ENCODE measurements around the gene FTO. TPM values are rescaled to one million over a fixed set of nuclear protein-coding genes. Genes with fewer than 3 reads are reported as not detected.
A peak's percentile ranks its signal among the peaks of the same experiment; 100 is the strongest.

The FTO gene
- total RNA-seq, 1 experiment from 2014 or later = 78.3 TPM

DNA sequence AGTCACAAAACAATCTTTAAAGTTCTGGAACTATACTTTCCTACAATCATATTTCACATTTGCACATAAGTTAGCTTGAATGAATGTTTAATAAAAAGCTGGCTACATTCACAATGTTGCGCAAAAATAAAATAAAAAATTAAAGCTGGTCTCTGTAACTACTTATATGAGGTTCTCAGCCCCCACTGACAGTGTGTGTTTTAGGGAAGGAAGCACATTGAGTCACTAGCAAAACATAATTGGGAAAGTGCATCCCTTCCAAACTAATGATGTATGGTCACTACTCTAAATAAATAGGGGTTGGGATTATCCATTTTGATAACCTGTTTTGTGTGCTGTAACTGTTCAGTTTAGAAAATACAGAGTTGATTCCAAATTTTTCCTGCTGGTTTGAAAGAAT, 330.7 kb downstream of the FTO start:
- intact Hi-C loops (cut with micrococcal nuclease; ENCODE audit: unreplicated experiment) = no loop called here
- H3K9me3 Mint-ChIP-seq (ENCODE audit: unreplicated experiment) = peaks cover 36% of the 10 kb centered on the region
- POLR2A ChIA-PET = no interaction called here
- Histone ChIP-seq H3K36me3 (ENCODE audit: control insufficient read depth, insufficient read depth, low read length) (no peaks in the 10 kb centered on the region), H3K4me3 (ENCODE audit: low read depth, low read length) (no peak overlapping the region), H3K27me3 (replicated peaks; ENCODE audit: control insufficient read depth, insufficient read depth, low read length) (no peaks in the 10 kb centered on the region), H3K9me3 (peaks cover 19% of the 10 kb centered on the region), H3K4me1 (no peaks in the 10 kb centered on the region)
- TF ChIP-seq, protein P1, sequence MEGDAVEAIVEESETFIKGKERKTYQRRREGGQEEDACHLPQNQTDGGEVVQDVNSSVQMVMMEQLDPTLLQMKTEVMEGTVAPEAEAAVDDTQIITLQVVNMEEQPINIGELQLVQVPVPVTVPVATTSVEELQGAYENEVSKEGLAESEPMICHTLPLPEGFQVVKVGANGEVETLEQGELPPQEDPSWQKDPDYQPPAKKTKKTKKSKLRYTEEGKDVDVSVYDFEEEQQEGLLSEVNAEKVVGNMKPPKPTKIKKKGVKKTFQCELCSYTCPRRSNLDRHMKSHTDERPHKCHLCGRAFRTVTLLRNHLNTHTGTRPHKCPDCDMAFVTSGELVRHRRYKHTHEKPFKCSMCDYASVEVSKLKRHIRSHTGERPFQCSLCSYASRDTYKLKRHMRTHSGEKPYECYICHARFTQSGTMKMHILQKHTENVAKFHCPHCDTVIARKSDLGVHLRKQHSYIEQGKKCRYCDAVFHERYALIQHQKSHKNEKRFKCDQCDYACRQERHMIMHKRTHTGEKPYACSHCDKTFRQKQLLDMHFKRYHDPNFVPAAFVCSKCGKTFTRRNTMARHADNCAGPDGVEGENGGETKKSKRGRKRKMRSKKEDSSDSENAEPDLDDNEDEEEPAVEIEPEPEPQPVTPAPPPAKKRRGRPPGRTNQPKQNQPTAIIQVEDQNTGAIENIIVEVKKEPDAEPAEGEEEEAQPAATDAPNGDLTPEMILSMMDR (IDR thresholded peaks at IDR 0.05; ENCODE audit: insufficient read depth in 1 of 2, low read depth in 1 of 2, low read length in 1 of 2, severe bottlenecking in 1 of 2, unreplicated experiment in 1 of 2) = no peak
- no peak for DNase-seq
- no peaks in the 10 kb centered on the region for H3K27me3 Mint-ChIP-seq (ENCODE audit: insufficient read depth, unreplicated experiment)
- H3K4me3 Mint-ChIP-seq (ENCODE audit: unreplicated experiment) = no peak overlapping the region
- H3K36me3 Mint-ChIP-seq (ENCODE audit: insufficient read depth, unreplicated experiment) = peaks cover 14% of the 10 kb centered on the region
- no peak overlapping the region for H3K27ac Mint-ChIP-seq (ENCODE audit: unreplicated experiment)
- CTCF ChIA-PET = no interaction called here
- H3K4me1 Mint-ChIP-seq (ENCODE audit: low read depth, unreplicated experiment) = no peaks in the 10 kb centered on the region
- BruUV-seq (replicated peaks) = no TSS peak

DNA sequence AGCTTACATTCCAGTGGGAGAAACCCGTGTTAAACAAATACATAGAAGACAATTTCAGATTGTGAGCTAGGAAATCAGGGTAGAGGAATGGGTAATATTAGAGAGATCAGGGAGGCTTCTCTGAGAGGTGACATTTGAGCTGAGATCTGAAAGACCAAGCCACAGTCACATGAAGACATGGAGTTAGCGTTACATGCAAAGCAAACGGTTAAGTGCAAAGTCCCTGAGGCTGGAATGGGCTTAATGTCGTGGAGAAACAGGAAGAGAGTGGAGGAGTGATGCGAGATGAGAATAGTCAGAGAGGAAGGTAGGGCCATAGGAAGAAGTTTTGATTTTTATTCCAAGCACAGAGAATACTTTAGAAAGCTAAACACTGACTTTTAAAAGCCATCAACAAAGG, 336.5 kb downstream of the FTO start:
- peaks cover 19% of the 10 kb centered on the region for H3K9me3 Mint-ChIP-seq (ENCODE audit: unreplicated experiment)
- DNase-seq = no peak
- peaks cover 15% of the 10 kb centered on the region for H3K36me3 Mint-ChIP-seq (ENCODE audit: insufficient read depth, unreplicated experiment)
- Histone ChIP-seq H3K4me3 (ENCODE audit: low read depth, low read length) (no peak overlapping the region), H3K36me3 (ENCODE audit: control insufficient read depth, insufficient read depth, low read length) (no peaks in the 10 kb centered on the region), H3K4me1 (no peaks in the 10 kb centered on the region), H3K27me3 (replicated peaks; ENCODE audit: control insufficient read depth, insufficient read depth, low read length) (no peaks in the 10 kb centered on the region), H3K9me3 (no peaks in the 10 kb centered on the region)
- no TSS peak for BruUV-seq (replicated peaks)
- intact Hi-C loops (cut with micrococcal nuclease; ENCODE audit: unreplicated experiment) = no loop called here
- TF ChIP-seq, protein P1 (IDR thresholded peaks at IDR 0.05; ENCODE audit: insufficient read depth in 1 of 2, low read depth in 1 of 2, low read length in 1 of 2, severe bottlenecking in 1 of 2, unreplicated experiment in 1 of 2) = no peak
- no peak overlapping the region for H3K4me3 Mint-ChIP-seq (ENCODE audit: unreplicated experiment)
- no peaks in the 10 kb centered on the region for H3K4me1 Mint-ChIP-seq (ENCODE audit: low read depth, unreplicated experiment)
- ChIA-PET CTCF (no interaction called here), POLR2A (no interaction called here)
- H3K27me3 Mint-ChIP-seq (ENCODE audit: insufficient read depth, unreplicated experiment) = no peaks in the 10 kb centered on the region
- peak overlapping the region; percentile 14 for H3K27ac Mint-ChIP-seq (ENCODE audit: unreplicated experiment)

DNA sequence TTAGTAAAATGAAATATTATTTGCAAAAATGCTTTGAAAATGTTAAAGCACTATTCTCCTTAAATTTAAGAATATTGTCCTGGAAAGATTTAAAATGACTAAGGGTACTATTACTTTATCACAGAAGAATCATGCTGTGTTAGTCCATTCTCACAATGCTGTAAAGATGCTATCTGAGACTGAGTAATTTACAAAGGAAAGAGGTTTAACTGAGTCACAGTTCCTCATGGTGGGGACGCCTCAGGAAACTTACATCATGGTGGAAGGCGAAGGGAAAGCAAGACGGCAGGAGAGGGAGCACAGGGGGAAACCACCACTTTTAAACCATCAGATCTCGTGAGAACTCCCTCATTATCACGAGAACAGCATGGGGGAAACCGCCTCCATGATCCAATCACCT, 337.0 kb downstream of the FTO start:
- Mint-ChIP-seq H3K9me3 (ENCODE audit: unreplicated experiment) (peaks cover 19% of the 10 kb centered on the region), H3K27me3 (ENCODE audit: insufficient read depth, unreplicated experiment) (no peaks in the 10 kb centered on the region), H3K36me3 (ENCODE audit: insufficient read depth, unreplicated experiment) (peaks cover 15% of the 10 kb centered on the region), H3K27ac (ENCODE audit: unreplicated experiment) (no peak overlapping the region), H3K4me1 (ENCODE audit: low read depth, unreplicated experiment) (no peaks in the 10 kb centered on the region), H3K4me3 (ENCODE audit: unreplicated experiment) (no peak overlapping the region)
- H3K9me3 ChIP-seq = no peaks in the 10 kb centered on the region
- no peaks in the 10 kb centered on the region for H3K36me3 ChIP-seq (ENCODE audit: control insufficient read depth, insufficient read depth, low read length)
- DNase-seq = no peak
- H3K4me3 ChIP-seq (ENCODE audit: low read depth, low read length) = no peak overlapping the region
- no peaks in the 10 kb centered on the region for H3K4me1 ChIP-seq
- H3K27me3 ChIP-seq (replicated peaks; ENCODE audit: control insufficient read depth, insufficient read depth, low read length) = no peaks in the 10 kb centered on the region
- ChIA-PET POLR2A (no interaction called here), CTCF (no interaction called here)
- intact Hi-C loops (cut with micrococcal nuclease; ENCODE audit: unreplicated experiment) = no loop called here
- BruUV-seq (replicated peaks) = no TSS peak
- TF ChIP-seq, protein P1 (IDR thresholded peaks at IDR 0.05; ENCODE audit: insufficient read depth in 1 of 2, low read depth in 1 of 2, low read length in 1 of 2, severe bottlenecking in 1 of 2, unreplicated experiment in 1 of 2) = no peak
